HG03432 (cell line): ENCODE results near the gene CD47.

ENCODE experiments used
- ATAC-seq: cut with Tn5 transposase; IDR thresholded peaks from one replicate; pipeline ENCODE4 v1.9.1; 2021; ENCODE audit warnings: mild to moderate bottlenecking, moderate library complexity; ENCODE audit not compliant: unreplicated experiment

The CD47 gene

GRCh38 chr3:108090701-108091497 is at the start of gene CD47:
Gene CD47, minus strand, starts transcription at chr3:108091031. Its CDS starts 123 bp downstream, at chr3:108090908.
- ATAC-seq, result peak; percentile 77

- ATAC-seq, result no peak
Observed at GRCh38 chr3:108137460-108137814, 46.6 kb upstream of the CD47 start.

GRCh38 chr3:108136561-108137459 is 46.0 kb upstream of the CD47 start:
- no peak for ATAC-seq

GRCh38 chr3:108134555-108134880 is 43.7 kb upstream of the CD47 start:
- peak; percentile 49 for ATAC-seq

- ATAC-seq, result peak; percentile 55
Observed at GRCh38 chr3:108133858-108134554, 43.2 kb upstream of the CD47 start.

GRCh38 chr3:108133048-108133369 is 42.2 kb upstream of the CD47 start:
- no peak for ATAC-seq

GRCh38 chr3:108131475-108132134 is 40.8 kb upstream of the CD47 start:
- ATAC-seq, result no peak

- ATAC-seq, result no peak
Observed at GRCh38 chr3:108130701-108131474, 40.1 kb upstream of the CD47 start.

GRCh38 chr3:108130236-108130635 is 39.4 kb upstream of the CD47 start:
- ATAC-seq, result no peak

GRCh38 chr3:108127301-108127988 is 36.6 kb upstream of the CD47 start:
- ATAC-seq, result no peak

- ATAC-seq, result no peak
Observed at GRCh38 chr3:108126348-108126747, 35.5 kb upstream of the CD47 start.

GRCh38 chr3:108125550-108126071 is 34.8 kb upstream of the CD47 start:
- peak; percentile 54 for ATAC-seq

GRCh38 chr3:108125153-108125543 is 34.3 kb upstream of the CD47 start:
- no peak for ATAC-seq

- ATAC-seq, result peak; percentile 87
Observed at GRCh38 chr3:108124337-108125152, 33.7 kb upstream of the CD47 start.

GRCh38 chr3:108123326-108123725 is 32.5 kb upstream of the CD47 start:
- no peak for ATAC-seq

GRCh38 chr3:108122276-108122675 is 31.4 kb upstream of the CD47 start:
- no peak for ATAC-seq

- no peak for ATAC-seq
Observed at GRCh38 chr3:108119398-108120104, 28.7 kb upstream of the CD47 start.
